GM13977 (cell line): ENCODE measurements around the gene ARHGEF2.

Experiments used
- DNase-seq: peaks from one replicate; pipeline ENCODE4 v3.0.0; 2012; ENCODE audit warnings: low spot score
- in situ Hi-C: fragments of 300-500 bp; cut with MboI; formaldehyde crosslinking; loops from one replicate; pipeline ENCODE4 v1.12.0; 2022; ENCODE audit warnings: low sequenced_read_pairs, low pct_unique_long_range_greater_than_20kb, mixed read lengths, inconsistent platforms; ENCODE audit not compliant: unreplicated experiment
- TF ChIP-seq, protein P1 (sequence below): IDR thresholded peaks from 2 replicates; pipeline ENCODE4 v1.5.1; 2012; ENCODE audit warnings: mild to moderate bottlenecking, control low read depth; ENCODE audit not compliant: insufficient read depth; ENCODE audit errors: extremely low read depth, missing control alignments

ARHGEF2 gene

GRCh38 chr1:156004843-156005584 is 26.7 kb upstream of the ARHGEF2 start:
- in situ Hi-C loops: no loop called here
- DNase-seq: no peak
- TF ChIP-seq, protein P1, sequence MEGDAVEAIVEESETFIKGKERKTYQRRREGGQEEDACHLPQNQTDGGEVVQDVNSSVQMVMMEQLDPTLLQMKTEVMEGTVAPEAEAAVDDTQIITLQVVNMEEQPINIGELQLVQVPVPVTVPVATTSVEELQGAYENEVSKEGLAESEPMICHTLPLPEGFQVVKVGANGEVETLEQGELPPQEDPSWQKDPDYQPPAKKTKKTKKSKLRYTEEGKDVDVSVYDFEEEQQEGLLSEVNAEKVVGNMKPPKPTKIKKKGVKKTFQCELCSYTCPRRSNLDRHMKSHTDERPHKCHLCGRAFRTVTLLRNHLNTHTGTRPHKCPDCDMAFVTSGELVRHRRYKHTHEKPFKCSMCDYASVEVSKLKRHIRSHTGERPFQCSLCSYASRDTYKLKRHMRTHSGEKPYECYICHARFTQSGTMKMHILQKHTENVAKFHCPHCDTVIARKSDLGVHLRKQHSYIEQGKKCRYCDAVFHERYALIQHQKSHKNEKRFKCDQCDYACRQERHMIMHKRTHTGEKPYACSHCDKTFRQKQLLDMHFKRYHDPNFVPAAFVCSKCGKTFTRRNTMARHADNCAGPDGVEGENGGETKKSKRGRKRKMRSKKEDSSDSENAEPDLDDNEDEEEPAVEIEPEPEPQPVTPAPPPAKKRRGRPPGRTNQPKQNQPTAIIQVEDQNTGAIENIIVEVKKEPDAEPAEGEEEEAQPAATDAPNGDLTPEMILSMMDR: no peak

DNA sequence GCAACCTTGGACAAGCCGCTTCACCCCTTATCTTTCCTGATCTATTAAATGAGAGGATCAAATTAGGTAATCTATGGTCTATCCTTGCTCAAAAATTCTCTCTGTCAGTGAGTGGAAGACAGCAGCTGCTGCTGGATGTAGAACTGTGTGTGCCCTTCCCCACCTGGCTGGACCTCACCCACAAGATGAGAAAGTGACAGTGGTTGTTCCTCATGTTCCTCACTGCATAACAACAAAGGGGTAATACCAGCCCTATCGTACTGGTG is 25.5 kb upstream of the ARHGEF2 start:
- in situ Hi-C loops: no loop called here
- no peak for DNase-seq
- TF ChIP-seq, protein P1: no peak

DNA sequence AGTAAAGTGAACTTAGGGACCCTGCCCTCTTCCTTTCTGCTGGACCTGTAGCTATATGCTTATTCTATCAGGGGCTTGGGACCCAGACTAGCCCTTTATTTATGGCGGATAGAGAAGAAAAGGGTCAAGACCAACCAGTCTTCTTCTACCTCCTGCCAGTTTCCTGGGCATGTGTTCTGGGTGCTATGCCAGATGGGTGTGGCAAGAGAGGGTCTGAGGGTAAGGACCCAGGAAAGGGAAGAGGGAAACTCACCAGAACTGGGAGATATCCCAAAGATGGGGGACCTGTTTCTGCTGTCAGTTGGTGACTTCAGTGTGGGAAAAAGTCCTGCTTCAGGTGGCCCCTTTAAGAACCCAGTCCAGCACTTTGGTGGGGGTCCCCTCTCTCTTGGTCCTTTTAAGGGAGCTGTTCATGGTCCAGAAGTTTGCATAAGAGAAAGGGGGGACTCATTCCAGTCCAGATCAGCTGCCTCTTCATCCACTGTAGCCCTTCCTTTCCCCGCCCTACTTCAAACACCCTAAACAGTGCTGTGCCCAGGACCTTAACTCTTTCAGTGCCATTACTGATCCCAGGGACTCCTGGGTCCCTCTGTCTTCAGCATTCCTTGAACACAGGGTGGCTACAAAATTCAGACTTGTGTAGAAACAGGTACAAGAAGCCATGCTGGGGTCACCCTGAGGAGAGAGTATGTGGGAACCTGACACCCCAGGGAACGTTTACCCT is 24.0 kb upstream of the ARHGEF2 start:
- in situ Hi-C loops: no loop called here
- DNase-seq: no peak
- TF ChIP-seq, protein P1: no peak

DNA sequence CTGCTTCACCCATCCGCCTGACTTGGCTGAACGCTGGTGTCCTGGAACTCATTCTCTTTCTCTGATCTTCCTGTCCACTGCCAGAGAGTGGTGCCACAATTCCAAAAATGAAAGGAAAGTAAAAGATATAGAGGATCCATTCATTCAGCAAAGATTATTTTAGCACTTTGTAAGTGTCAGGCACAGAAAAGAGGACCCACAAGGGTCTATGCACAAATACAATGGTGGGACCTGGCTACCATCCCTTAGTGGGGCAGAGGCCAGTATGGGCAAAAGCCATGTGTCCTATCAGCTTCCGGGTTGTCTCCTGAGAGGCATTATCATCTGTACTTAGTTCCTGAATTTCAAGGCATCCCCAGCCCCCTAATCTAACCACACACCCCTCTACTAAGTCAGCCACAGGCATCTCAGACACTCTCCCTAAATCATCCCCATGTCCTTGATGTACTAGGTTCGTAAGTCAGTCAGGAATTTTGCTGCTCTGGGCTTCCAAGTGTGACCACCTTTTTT is 23.4 kb upstream of the ARHGEF2 start:
- no peak for DNase-seq
- in situ Hi-C loops: no loop called here
- TF ChIP-seq, protein P1: no peak

DNA sequence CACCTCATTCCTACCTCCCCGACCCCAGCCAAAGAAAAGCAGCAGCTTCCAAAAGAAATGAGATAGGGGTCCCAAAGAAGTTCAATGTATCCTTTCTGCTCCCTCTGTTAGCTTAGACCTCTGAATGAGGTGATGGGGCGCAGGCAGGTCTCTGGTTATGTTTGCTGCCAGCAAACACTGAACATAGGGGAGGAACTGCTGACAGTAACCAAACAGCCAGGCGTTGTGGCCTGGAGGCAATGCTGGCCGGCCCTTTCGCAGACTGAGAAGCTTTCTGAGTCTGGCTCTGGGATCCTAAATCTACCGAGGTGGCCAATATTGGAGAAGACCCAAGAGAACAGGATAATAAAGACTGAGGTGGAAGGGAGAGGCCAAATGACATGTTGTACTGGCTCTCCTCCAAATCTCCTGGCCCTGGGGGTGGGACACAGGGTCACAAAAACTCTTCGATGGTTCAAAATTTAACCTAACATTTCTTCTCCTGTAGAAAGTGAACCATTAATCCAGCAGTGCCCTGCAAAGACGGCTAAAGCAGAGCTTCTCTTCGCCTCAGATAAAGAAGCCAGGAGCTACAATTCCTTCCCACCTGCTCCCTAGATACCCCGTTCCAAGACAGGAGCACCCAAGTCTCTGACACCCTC is 22.8 kb upstream of the ARHGEF2 start:
- TF ChIP-seq, protein P1: no peak

DNA sequence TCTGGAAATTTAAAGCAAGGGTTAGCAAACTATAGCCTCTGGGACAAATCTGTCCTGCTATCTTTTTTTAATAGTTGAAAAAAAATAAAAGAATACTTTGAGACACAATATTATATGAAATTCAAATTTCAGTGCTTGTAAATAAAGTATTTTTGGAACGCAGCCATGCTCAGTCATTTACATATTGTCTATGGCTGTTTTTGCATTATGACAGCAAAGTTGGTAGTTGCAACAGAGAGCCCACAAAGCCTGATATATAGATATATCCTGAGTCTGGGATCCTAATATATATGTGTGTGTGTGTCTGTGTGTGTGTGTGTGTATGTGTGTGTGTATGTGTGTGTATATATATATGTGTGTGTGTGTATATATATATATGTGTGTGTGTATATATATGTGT is 21.6 kb upstream of the ARHGEF2 start:
- in situ Hi-C loops: no loop called here
- no peak for DNase-seq
- TF ChIP-seq, protein P1: no peak

More for the DNA sequence above, 22.8 kb upstream of the ARHGEF2 start:
- in situ Hi-C loops: no loop called here
- no peak for DNase-seq
